Mucosa of rectum (tissue), 2 donors: ENCODE results near the gene MKRN2OS.

ENCODE experiments used
- H3K27ac ChIP-seq, 2 donors: one replicate each; pipeline ENCODE4 v1.7.0; 2013; ENCODE audit warnings: inconsistent platforms in 2 of 2, low read depth in 2 of 2, low read length in 2 of 2
- H3K27me3 ChIP-seq, 2 donors: one replicate each; pipeline ENCODE4 v1.7.0; 2013; ENCODE audit warnings: low read length in 2 of 2; ENCODE audit not compliant: control insufficient read depth in 2 of 2, insufficient read depth in 2 of 2
- H3K36me3 ChIP-seq, 2 donors: one replicate each; pipeline ENCODE4 v1.7.0; 2013; ENCODE audit warnings: low read length in 2 of 2; ENCODE audit not compliant: control insufficient read depth in 2 of 2, insufficient read depth in 2 of 2
- H3K4me1 ChIP-seq, 2 donors: one replicate each; pipeline ENCODE4 v1.7.0; 2013; ENCODE audit warnings: low read length in 2 of 2, mild to moderate bottlenecking in 1 of 2; ENCODE audit not compliant: control insufficient read depth in 2 of 2, insufficient read depth in 2 of 2
- H3K4me3 ChIP-seq, 2 donors: one replicate each; pipeline ENCODE4 v1.7.0; 2013; ENCODE audit warnings: low read length in 2 of 2
- H3K9ac ChIP-seq, 2 donors: one replicate each; pipeline ENCODE4 v1.7.0; 2013; ENCODE audit warnings: low read length in 2 of 2, low read depth in 1 of 2, mild to moderate bottlenecking in 1 of 2
- H3K9me3 ChIP-seq, 2 donors: one replicate each; pipeline ENCODE4 v1.7.0; 2013; ENCODE audit warnings: low read length in 2 of 2; ENCODE audit not compliant: control insufficient read depth in 2 of 2
- donor health status: healthy.
- donor health status: Normal muscosa, but diverticular disease.

MKRN2OS gene

DNA sequence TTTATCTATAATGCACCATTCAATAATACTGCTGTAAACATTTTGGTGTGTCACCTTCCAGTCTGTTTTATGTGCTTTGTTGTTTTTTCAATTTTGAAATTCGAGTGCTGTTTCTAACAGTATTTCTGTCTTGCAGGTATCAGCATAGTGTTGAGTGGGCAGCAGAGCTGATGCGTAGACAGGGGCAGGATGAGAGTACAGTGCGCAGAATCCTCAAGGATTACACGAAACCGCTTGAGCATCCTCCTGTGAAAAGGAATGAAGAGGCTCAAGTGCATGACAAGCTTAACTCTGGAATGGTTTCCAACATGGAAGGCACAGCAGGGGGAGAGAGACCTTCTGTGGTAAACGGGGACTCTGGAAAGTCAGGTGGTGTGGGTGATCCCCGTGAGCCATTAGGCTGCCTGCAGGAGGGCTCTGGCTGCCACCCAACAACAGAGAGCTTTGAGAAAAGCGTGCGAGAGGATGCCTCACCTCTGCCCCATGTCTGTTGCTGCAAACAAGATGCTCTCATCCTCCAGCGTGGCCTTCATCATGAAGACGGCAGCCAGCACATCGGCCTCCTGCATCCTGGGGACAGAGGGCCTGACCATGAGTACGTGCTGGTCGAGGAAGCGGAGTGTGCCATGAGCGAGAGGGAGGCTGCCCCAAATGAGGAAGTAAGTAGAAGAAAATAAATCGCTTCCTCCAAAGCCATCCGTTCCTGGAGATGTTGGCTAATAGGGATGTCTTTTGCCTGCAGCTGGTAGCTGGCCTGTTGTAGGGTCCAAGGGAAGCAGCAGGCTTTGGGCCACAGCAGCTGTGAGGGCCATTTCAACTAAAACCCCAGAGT lies 42.0 kb downstream of the MKRN2OS start:
- Histone ChIP-seq H3K9ac (no peak overlapping the region), H3K4me1 (no peaks in the 10 kb centered on the region), H3K9me3 (no peaks in the 10 kb centered on the region), H3K27ac (no peak overlapping the region), H3K27me3 (no peaks in the 10 kb centered on the region), H3K36me3 (peaks cover 39 to 55% of the 10 kb centered on the region in 2 donors), H3K4me3 (no peak overlapping the region)

DNA sequence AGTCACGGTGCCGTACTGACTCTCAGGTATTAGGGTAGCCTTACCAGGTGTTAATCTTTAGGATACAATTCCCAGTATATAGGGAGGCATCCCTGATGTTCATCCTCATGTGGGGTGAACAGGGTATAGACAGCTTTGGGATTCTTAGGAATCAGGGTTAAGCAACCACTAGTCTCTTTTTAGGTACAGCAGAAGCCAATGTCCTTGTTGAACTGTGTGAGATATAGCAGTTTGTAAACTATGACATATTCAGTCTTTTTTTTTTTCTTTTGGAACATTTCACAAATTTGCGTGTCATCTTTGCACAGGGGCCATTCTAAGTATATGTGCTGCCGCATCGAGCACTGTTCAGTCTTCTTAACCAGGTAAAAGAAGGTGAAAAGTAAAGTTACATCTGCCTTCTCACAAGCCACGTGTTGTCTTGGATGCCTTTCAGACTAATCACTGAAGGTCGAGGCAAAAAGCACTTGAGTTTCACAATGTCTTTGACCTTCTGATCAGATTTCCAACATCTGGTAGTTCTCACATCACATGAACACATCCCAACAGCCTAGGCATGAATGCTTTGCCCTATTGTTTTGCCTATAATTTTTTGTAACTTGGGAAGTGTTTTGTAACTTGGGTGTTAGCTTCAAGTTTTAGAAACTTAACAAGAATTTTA lies 43.8 kb downstream of the MKRN2OS start:
- peaks cover 53 to 70% of the 10 kb centered on the region in 2 donors for H3K36me3 ChIP-seq
- H3K27ac ChIP-seq = no peak overlapping the region
- no peaks in the 10 kb centered on the region for H3K27me3 ChIP-seq
- H3K9ac ChIP-seq = no peak overlapping the region
- H3K9me3 ChIP-seq = no peaks in the 10 kb centered on the region
- H3K4me1 ChIP-seq = no peaks in the 10 kb centered on the region
- H3K4me3 ChIP-seq = no peak overlapping the region

DNA sequence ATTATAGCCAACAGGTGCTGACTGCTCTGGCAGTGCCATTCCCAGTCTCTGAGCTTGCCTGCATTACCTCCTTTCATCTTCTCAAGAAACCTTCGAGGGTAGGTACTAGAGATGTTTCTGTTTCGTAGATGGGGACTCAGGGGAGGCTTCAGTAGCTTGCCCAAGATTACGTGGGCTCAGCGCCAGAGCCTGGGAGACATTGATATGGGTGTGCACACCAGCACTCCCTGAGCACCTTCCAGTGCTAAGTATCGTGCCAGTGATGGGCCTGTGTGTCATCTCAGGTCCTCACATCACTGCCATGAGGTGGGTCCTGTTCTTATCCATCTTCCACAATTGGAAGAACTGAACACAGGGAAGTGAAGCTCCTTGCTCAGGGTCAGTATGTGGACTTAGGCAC lies 45.8 kb downstream of the MKRN2OS start:
- no peak overlapping the region for H3K4me3 ChIP-seq
- H3K36me3 ChIP-seq = peaks cover 65 to 74% of the 10 kb centered on the region in 2 donors
- no peaks in the 10 kb centered on the region for H3K4me1 ChIP-seq
- no peak overlapping the region for H3K9ac ChIP-seq
- no peaks in the 10 kb centered on the region for H3K9me3 ChIP-seq
- no peaks in the 10 kb centered on the region for H3K27me3 ChIP-seq
- no peak overlapping the region for H3K27ac ChIP-seq

DNA sequence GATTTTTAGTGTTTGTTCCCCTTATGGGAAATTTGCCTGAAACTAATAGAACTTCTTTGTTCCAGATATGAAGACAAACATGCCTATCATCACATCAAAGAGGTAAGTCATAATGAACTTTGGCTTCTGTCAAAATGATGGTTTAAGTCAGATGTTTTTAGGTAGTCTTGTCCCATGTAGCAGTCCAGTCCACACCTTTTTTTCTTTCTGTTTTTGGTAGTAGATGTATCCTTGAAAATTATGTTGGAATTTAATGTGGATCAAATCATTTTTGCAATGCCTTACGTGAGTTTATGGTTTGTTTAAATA lies 48.9 kb downstream of the MKRN2OS start:
- Histone ChIP-seq H3K4me3 (no peak overlapping the region), H3K27me3 (no peaks in the 10 kb centered on the region), H3K9me3 (no peaks in the 10 kb centered on the region), H3K36me3 (peaks cover 60 to 64% of the 10 kb centered on the region in 2 donors), H3K4me1 (no peaks in the 10 kb centered on the region), H3K9ac (no peak overlapping the region), H3K27ac (no peak overlapping the region)

DNA sequence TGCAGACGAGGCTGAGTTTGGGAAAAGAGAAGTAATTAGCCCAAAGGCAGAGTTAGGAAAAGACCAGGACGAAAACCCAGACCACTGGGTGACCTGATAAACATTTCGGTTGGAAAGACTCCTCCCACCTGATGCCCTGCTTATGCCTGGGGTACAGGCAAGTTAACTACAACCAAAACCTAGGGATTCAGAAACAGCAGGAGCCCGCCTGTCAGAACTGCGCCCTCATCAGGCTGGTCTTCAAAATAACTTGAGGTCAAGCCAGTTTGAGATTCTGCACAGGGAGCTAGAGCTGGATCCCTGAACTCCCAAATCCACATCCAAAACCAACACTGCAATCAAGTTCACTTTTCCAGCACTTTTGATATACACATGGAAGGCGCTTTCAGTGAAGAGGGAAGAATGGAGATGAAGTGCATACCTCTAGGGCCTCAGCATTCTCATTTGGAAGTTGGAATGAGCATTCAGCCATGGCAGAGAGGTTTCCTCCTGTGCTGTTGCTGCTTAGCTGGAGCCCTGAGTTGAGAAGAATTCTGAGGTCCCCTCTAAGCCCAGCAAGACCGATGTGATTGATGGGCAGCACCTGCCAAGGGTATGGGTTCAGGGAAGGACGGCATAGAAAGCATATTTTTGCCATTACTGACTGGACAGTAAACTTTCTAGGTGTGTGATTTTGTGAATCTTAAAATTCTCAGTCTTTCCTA lies 49.4 kb downstream of the MKRN2OS start:
- H3K4me3 ChIP-seq = no peak overlapping the region
- H3K27ac ChIP-seq = no peak overlapping the region
- H3K9me3 ChIP-seq = no peaks in the 10 kb centered on the region
- H3K36me3 ChIP-seq = peaks cover 58 to 60% of the 10 kb centered on the region in 2 donors
- no peaks in the 10 kb centered on the region for H3K4me1 ChIP-seq
- H3K9ac ChIP-seq = no peak overlapping the region
- H3K27me3 ChIP-seq = no peaks in the 10 kb centered on the region

DNA sequence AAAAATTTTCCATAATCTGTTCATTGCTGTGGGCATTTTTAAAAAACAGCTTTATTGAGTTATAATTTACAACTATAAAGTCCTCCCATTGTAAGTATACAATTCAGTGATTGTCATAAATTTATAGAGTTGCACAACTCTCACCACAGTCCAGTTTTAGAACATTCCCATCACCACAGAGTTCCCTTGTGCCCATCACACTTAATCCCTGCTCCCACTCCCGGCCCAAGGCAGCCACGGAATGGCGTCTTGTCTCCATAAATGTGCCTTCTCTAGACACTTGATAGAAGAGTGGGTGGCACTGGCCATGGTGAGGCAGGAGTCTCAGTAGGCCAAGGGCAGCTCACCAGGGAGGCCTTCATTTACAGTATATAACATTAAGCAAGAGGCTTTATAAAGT lies 54.8 kb downstream of the MKRN2OS start:
- no peaks in the 10 kb centered on the region for H3K27me3 ChIP-seq

DNA sequence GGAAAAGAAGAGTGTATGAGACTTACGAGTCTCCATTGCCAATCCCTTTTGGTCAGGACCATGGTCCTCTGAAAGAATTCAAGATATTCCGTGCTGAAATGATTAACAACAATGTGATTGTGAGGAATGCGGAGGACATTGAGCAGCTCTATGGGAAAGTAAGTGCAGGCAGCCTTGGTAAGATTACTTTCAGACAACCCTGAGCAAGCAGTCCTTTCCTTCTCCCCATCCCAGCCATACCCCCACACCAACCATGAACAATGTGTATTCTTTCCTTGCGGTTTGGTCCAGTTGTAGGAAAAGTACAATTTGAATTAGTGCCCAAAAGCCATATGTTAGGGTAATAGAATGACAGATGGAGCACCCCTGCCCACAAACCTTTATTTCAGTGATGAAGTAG lies 55.5 kb downstream of the MKRN2OS start:
- Histone ChIP-seq H3K27me3 (no peaks in the 10 kb centered on the region), H3K27ac (no peak overlapping the region), H3K4me1 (peaks cover 4 to 10% of the 10 kb centered on the region in 2 donors), H3K4me3 (no peak overlapping the region), H3K9ac (no peak overlapping the region), H3K9me3 (no peaks in the 10 kb centered on the region), H3K36me3 (peaks cover 18 to 20% of the 10 kb centered on the region in 2 donors)

More for the DNA sequence above, 54.8 kb downstream of the MKRN2OS start:
- H3K4me1 ChIP-seq = peaks cover 0 to 4% of the 10 kb centered on the region in 2 donors
- H3K9ac ChIP-seq = no peak overlapping the region
- H3K4me3 ChIP-seq = no peak overlapping the region
- no peaks in the 10 kb centered on the region for H3K9me3 ChIP-seq
- no peak overlapping the region for H3K27ac ChIP-seq
- peaks cover 20 to 23% of the 10 kb centered on the region in 2 donors for H3K36me3 ChIP-seq
